ENCODE results near the gene MYO1E.
A peak's percentile ranks its signal among the peaks of the same experiment; 100 is the strongest.
"Not testable (repeated sequence)": the region's sequence is repeated elsewhere in the genome, so short reads cannot be mapped to it uniquely, and the experiment has no call there.

Gene MYO1E

GRCh38 chr15:59399465-59400102 lies 26.9 kb upstream of the MYO1E start:
- H3K4me3 ChIP-seq (ENCODE audit: low read length) = peak overlapping the region; percentile 5; the same call in 1 of the 2 replicates
- TF ChIP-seq ZNF274 (IDR thresholded peaks at IDR 0.05; ENCODE audit: low read depth, low read length) = no peak

GRCh38 chr15:59398220-59398619 lies 25.5 kb upstream of the MYO1E start:
- no peak for TF ChIP-seq ZNF274 (IDR thresholded peaks at IDR 0.05; ENCODE audit: low read depth, low read length)
- H3K4me3 ChIP-seq (ENCODE audit: low read length) = no peak overlapping the region

- TF ChIP-seq ZNF274 (IDR thresholded peaks at IDR 0.05; ENCODE audit: low read depth, low read length) = no peak
- no peak overlapping the region for H3K4me3 ChIP-seq (ENCODE audit: low read length)
These were observed 24.0 kb upstream of the MYO1E start for GRCh38 chr15:59396679-59397078.

DNA sequence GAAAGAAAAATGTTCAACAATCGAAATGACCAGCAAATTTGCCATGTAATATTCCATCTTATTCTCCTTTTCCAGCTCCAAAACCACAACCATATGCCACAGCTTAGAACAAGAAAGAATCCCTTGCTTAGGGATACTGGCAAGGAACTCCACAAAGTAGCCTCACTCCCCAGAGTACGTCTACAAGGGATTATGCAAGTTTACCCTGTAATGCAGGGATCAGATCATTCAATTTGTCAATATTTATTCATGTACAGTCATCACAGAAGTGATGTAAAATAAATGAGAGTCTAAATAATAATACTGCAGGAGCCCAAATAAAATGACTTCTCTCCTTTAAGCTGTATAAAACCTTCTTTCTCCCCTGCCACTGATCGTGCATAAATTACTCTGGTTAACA lies 23.5 kb upstream of the MYO1E start:
- no peak overlapping the region for H3K4me3 ChIP-seq (ENCODE audit: low read length)
- no peak for TF ChIP-seq ZNF274 (IDR thresholded peaks at IDR 0.05; ENCODE audit: low read depth, low read length)

DNA sequence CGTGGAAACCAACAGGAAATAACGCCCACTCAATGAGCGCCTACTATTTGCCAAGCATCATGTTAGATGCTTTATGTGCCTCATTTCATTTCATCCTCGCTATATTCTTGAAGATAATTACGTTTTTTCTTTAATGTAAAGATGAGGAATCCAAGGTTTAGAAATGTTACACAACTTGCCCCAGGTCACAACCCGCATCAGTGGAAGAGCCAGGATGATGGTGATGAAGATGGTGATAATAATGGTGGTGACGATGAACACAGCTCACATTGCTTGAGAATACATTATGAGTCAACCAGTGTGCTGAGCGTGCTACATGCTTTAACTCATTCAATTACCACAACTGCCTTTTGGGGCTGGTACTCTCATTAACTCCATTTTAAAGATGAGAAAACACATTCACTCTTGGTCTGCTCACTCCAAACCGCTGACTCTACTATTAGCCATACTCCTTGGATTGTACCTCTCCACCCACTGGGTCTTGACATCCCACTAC lies 21.5 kb upstream of the MYO1E start:
- H3K4me3 ChIP-seq (ENCODE audit: low read length) = no peak overlapping the region
- TF ChIP-seq ZNF274 (IDR thresholded peaks at IDR 0.05; ENCODE audit: low read depth, low read length) = no peak

GRCh38 chr15:59392299-59392698 lies 19.6 kb upstream of the MYO1E start:
- no peak overlapping the region for H3K4me3 ChIP-seq (ENCODE audit: low read length)
- no peak for TF ChIP-seq ZNF274 (IDR thresholded peaks at IDR 0.05; ENCODE audit: low read depth, low read length)

DNA sequence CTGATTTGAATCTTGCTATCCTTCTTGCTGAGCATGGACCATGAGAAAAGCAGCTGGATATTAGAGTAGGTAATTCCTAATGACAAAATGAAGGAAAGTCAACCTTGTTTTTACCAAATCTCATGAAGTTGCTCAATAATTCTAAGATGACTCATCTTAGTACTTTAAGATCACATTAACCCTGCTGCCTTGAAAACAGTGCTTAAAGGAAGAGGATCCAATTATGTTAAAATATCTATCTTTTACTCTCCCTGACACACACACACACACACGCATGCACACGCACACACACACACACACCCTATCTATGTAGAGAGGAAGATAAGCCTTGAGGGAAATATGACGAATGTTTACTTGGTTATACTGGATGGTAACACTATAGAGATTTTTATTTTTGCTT lies 16.0 kb upstream of the MYO1E start:
- no peak for TF ChIP-seq ZNF274 (IDR thresholded peaks at IDR 0.05; ENCODE audit: low read depth, low read length)
- no peak overlapping the region for H3K4me3 ChIP-seq (ENCODE audit: low read length)

DNA sequence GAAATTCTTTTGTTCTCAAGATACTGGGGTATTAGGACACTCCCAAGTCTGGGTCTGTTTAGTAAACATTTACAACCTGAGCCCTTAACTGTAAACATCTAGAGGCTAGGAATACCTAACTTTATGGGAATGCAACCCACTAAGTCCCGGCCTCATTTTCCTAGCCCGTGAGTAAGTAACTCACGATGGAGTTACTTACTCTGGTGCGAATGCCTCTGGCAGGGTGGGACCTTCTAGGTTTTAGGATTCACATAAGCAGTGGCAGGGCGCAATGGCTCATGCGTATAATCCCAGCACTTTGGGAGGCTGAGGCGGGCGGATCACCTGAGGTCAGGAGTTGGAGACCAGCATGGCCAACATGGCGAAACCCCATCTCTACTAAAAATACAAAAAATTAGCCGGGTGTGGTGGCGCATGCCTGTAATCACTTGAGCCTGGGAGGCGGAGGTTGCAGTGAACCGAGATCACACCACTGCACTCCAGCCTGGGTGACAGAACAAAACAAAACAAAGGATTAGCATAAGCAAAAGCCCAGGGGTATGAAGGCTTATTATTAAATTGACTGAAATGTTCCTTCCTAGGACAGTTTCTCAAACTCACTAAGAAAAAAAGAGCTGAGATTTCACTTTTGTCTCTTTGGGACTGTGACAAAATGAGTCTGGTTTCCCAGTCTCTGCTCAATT lies 14.7 kb upstream of the MYO1E start:
- H3K4me3 ChIP-seq (ENCODE audit: low read length) = not testable (repeated sequence)

DNA sequence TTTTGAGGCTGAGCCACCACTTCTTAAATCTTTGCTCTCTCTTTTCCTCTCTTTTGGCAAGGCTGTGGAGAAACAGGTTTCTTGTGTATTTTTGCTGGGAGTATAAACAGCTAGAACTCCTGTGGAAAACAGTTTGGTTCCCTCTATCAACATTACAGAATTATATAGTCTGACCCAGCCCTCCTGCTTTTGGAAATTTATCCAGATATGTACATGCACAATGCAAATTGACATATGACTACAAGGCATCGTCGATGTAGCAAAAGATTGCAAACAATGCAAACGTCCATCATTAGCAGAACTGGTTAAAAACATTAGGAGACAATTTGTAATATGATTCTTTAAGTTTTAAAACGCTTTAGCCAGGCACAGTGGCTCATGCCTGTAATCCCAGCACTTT lies 12.5 kb upstream of the MYO1E start:
- no peak for TF ChIP-seq ZNF274 (IDR thresholded peaks at IDR 0.05; ENCODE audit: low read depth, low read length)
- H3K4me3 ChIP-seq (ENCODE audit: low read length) = no peak overlapping the region

DNA sequence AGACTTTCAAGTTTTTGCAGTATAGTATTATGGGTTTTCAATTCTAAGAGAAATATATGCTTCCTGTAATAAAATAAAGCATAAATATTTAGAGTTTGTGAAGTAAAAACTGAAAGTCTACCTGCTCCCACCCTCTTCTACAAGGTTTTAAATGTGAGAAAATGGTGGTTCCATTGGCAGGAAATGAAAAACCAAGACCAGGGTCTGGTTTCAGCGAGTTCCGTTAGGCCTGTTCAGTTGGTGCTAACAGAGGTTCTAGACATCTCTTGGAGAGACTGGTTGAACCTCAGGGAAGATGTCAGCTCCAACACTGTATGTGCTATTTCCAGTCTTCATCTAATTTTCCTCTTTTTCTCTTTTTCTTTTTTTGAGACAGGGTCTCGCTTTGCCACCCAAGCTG lies 11.8 kb upstream of the MYO1E start:
- no peak overlapping the region for H3K4me3 ChIP-seq (ENCODE audit: low read length)
- no peak for TF ChIP-seq ZNF274 (IDR thresholded peaks at IDR 0.05; ENCODE audit: low read depth, low read length)

- no peak overlapping the region for H3K4me3 ChIP-seq (ENCODE audit: low read length)
- TF ChIP-seq ZNF274 (IDR thresholded peaks at IDR 0.05; ENCODE audit: low read depth, low read length) = no peak
These were observed 8.4 kb upstream of the MYO1E start for GRCh38 chr15:59380902-59381610.

GRCh38 chr15:59379531-59379930 lies 6.9 kb upstream of the MYO1E start:
- no peak overlapping the region for H3K4me3 ChIP-seq (ENCODE audit: low read length)
- TF ChIP-seq ZNF274 (IDR thresholded peaks at IDR 0.05; ENCODE audit: low read depth, low read length) = no peak

DNA sequence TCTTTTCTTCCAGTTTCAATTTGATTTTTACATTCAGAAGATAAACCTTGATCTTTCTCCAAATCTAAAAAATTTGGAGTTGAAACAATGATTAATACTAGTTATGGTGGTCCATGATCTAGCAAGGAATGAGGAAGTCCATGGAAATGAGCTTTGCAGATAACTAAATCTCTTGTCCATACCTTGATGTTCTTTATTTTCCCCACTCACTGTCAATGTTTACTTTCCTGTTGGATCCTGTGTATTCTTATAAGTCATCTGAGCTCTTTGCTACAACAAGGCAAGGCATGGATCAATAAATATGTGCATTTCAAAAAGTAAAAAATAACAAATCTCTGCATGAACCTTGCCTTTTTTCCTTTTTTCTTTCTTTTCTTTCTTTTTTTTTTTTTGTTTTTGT lies 6.2 kb upstream of the MYO1E start:
- no peak overlapping the region for H3K4me3 ChIP-seq (ENCODE audit: low read length)
- no peak for TF ChIP-seq ZNF274 (IDR thresholded peaks at IDR 0.05; ENCODE audit: low read depth, low read length)

- H3K4me3 ChIP-seq (ENCODE audit: low read length) = no peak overlapping the region
- no peak for TF ChIP-seq ZNF274 (IDR thresholded peaks at IDR 0.05; ENCODE audit: low read depth, low read length)
These were observed 5.3 kb upstream of the MYO1E start for GRCh38 chr15:59377924-59378323.

- no peak for TF ChIP-seq ZNF274 (IDR thresholded peaks at IDR 0.05; ENCODE audit: low read depth, low read length)
- no peak overlapping the region for H3K4me3 ChIP-seq (ENCODE audit: low read length)
These were observed 4.1 kb upstream of the MYO1E start for GRCh38 chr15:59376733-59377132.

All from GM08714 (cell line).